Stimulated activated effector memory CD8-positive, alpha-beta T cell treated with anti-CD3 and anti-CD28 coated beads, Interleukin-12 subunit alpha, Interleukin-12 subunit beta, amount 100 ng/mL, for 72 hours (primary cell): ENCODE measurements around the gene TPGS2.
"Not testable (repeated sequence)": the region's sequence is repeated elsewhere in the genome, so short reads cannot be mapped to it uniquely, and the experiment has no call there.

ENCODE experiments used
- ATAC-seq: fragments of 150-1000 bp; cut with Tn5 transposase; 2 replicates; pipeline ENCODE4 v1.10.0; 2021
- DNase-seq, 2 donors: peaks; one replicate each; pipeline ENCODE4 v3.0.0; 2021 to 2022; ENCODE audit warnings: low spot score in 2 of 2
- H3K27ac Mint-ChIP-seq: one replicate; pipeline ENCODE4 v1.8.0; 2022; ENCODE audit warnings: mild to moderate bottlenecking, mixed read lengths
- H3K36me3 Mint-ChIP-seq: one replicate; pipeline ENCODE4 v1.8.0; 2022; ENCODE audit warnings: mild to moderate bottlenecking, mixed read lengths
- H3K4me1 Mint-ChIP-seq: one replicate; pipeline ENCODE4 v1.8.0; 2022; ENCODE audit warnings: mixed read lengths
- H3K4me3 Mint-ChIP-seq: one replicate; pipeline ENCODE4 v1.8.0; 2022; ENCODE audit warnings: mild to moderate bottlenecking, mixed read lengths
- H3K9me3 Mint-ChIP-seq: one replicate; pipeline ENCODE4 v1.8.0; 2022; ENCODE audit warnings: mixed read lengths

Gene TPGS2

GRCh38 chr18:36833120-36833519 lies 4.3 kb upstream of the TPGS2 start:
- DNase-seq (no peak), ATAC-seq (no peak)
- Mint-ChIP-seq H3K9me3 (no peaks in the 10 kb centered on the region), H3K36me3 (no peaks in the 10 kb centered on the region), H3K4me1 (peaks cover 21% of the 10 kb centered on the region), H3K27ac (no peak overlapping the region), H3K4me3 (no peak overlapping the region)

- Mint-ChIP-seq H3K36me3 (no peaks in the 10 kb centered on the region), H3K4me1 (peaks cover 32% of the 10 kb centered on the region), H3K9me3 (no peaks in the 10 kb centered on the region), H3K27ac (no peak overlapping the region), H3K4me3 (no peak overlapping the region)
- DNase-seq (no peak), ATAC-seq (peak; percentile 31)
These were observed 2.3 kb upstream of the TPGS2 start for GRCh38 chr18:36831139-36831538.

- DNase-seq (no peak), ATAC-seq (no peak)
- peaks cover 32% of the 10 kb centered on the region for H3K4me1 Mint-ChIP-seq
- H3K4me3 Mint-ChIP-seq: peak overlapping the region; percentile 95
- H3K27ac Mint-ChIP-seq: peak overlapping the region; percentile 96
- H3K9me3 Mint-ChIP-seq: no peaks in the 10 kb centered on the region
- H3K36me3 Mint-ChIP-seq: no peaks in the 10 kb centered on the region
These were observed 1.3 kb upstream of the TPGS2 start for GRCh38 chr18:36830158-36830495.

- no peak for ATAC-seq
- peak overlapping the region; percentile 95 for H3K4me3 Mint-ChIP-seq
- DNase-seq: no peak
- H3K36me3 Mint-ChIP-seq: no peaks in the 10 kb centered on the region
- H3K4me1 Mint-ChIP-seq: peaks cover 32% of the 10 kb centered on the region
- H3K27ac Mint-ChIP-seq: peak overlapping the region; percentile 96
- no peaks in the 10 kb centered on the region for H3K9me3 Mint-ChIP-seq
These were observed 758 bp upstream of the TPGS2 start for GRCh38 chr18:36829362-36830157.

- Mint-ChIP-seq H3K4me1 (peaks cover 32% of the 10 kb centered on the region), H3K9me3 (no peaks in the 10 kb centered on the region), H3K27ac (peak overlapping the region; percentile 96), H3K4me3 (peak overlapping the region; percentile 95), H3K36me3 (peaks cover 9% of the 10 kb centered on the region)
- DNase-seq: no peak
- ATAC-seq: no peak
These were observed 609 bp downstream of the TPGS2 start for GRCh38 chr18:36828157-36828629.

- Mint-ChIP-seq H3K4me1 (peaks cover 32% of the 10 kb centered on the region), H3K36me3 (peaks cover 9% of the 10 kb centered on the region), H3K9me3 (no peaks in the 10 kb centered on the region), H3K27ac (no peak overlapping the region), H3K4me3 (peak overlapping the region; percentile 95)
- DNase-seq (no peak), ATAC-seq (no peak)
These were observed 2.2 kb downstream of the TPGS2 start for GRCh38 chr18:36826556-36826955.

GRCh38 chr18:36825526-36825925 lies 3.3 kb downstream of the TPGS2 start:
- ATAC-seq: no peak
- no peak for DNase-seq
- Mint-ChIP-seq H3K4me1 (peaks cover 24% of the 10 kb centered on the region), H3K27ac (no peak overlapping the region), H3K4me3 (no peak overlapping the region), H3K9me3 (no peaks in the 10 kb centered on the region), H3K36me3 (peaks cover 9% of the 10 kb centered on the region)

- H3K4me1 Mint-ChIP-seq: no peaks in the 10 kb centered on the region
- DNase-seq (no peak), ATAC-seq (no peak)
- no peak overlapping the region for H3K4me3 Mint-ChIP-seq
- H3K36me3 Mint-ChIP-seq: peaks cover 26% of the 10 kb centered on the region
- H3K9me3 Mint-ChIP-seq: no peaks in the 10 kb centered on the region
- no peak overlapping the region for H3K27ac Mint-ChIP-seq
These were observed 7.1 kb downstream of the TPGS2 start for GRCh38 chr18:36821681-36822080.

GRCh38 chr18:36819621-36820020 lies 9.2 kb downstream of the TPGS2 start:
- no peak for DNase-seq
- no peaks in the 10 kb centered on the region for H3K9me3 Mint-ChIP-seq
- H3K4me1 Mint-ChIP-seq: no peaks in the 10 kb centered on the region
- H3K4me3 Mint-ChIP-seq: no peak overlapping the region
- peaks cover 46% of the 10 kb centered on the region for H3K36me3 Mint-ChIP-seq
- no peak for ATAC-seq
- no peak overlapping the region for H3K27ac Mint-ChIP-seq

- Mint-ChIP-seq H3K36me3 (peaks cover 49% of the 10 kb centered on the region), H3K27ac (no peak overlapping the region), H3K4me1 (peaks cover 6% of the 10 kb centered on the region), H3K9me3 (no peaks in the 10 kb centered on the region), H3K4me3 (no peak overlapping the region)
- no peak for ATAC-seq
- no peak for DNase-seq
These were observed 10.2 kb downstream of the TPGS2 start for GRCh38 chr18:36818652-36819051.

GRCh38 chr18:36817039-36817438 lies 11.8 kb downstream of the TPGS2 start:
- Mint-ChIP-seq H3K27ac (peak overlapping the region; percentile 63), H3K36me3 (peaks cover 48% of the 10 kb centered on the region), H3K4me1 (peaks cover 17% of the 10 kb centered on the region), H3K9me3 (no peaks in the 10 kb centered on the region), H3K4me3 (no peak overlapping the region)
- no peak for ATAC-seq
- no peak for DNase-seq

GRCh38 chr18:36816096-36816495 lies 12.7 kb downstream of the TPGS2 start:
- not testable (repeated sequence) for ATAC-seq, H3K4me3 Mint-ChIP-seq, DNase-seq, H3K9me3 Mint-ChIP-seq
- Mint-ChIP-seq H3K4me1 (peaks cover 17% of the 10 kb centered on the region), H3K36me3 (peaks cover 51% of the 10 kb centered on the region), H3K27ac (peak overlapping the region; percentile 17)

- no peak for ATAC-seq
- Mint-ChIP-seq H3K27ac (peak overlapping the region; percentile 84), H3K4me3 (no peak overlapping the region), H3K9me3 (no peaks in the 10 kb centered on the region), H3K4me1 (peaks cover 17% of the 10 kb centered on the region), H3K36me3 (peaks cover 56% of the 10 kb centered on the region)
- DNase-seq: no peak
These were observed 13.8 kb downstream of the TPGS2 start for GRCh38 chr18:36814994-36815393.

- H3K36me3 Mint-ChIP-seq: peaks cover 56% of the 10 kb centered on the region
- peaks cover 17% of the 10 kb centered on the region for H3K4me1 Mint-ChIP-seq
- ATAC-seq (peak; percentile 44), DNase-seq (no peak)
- H3K9me3 Mint-ChIP-seq: no peaks in the 10 kb centered on the region
- no peak overlapping the region for H3K4me3 Mint-ChIP-seq
- H3K27ac Mint-ChIP-seq: peak overlapping the region; percentile 84
These were observed 15.0 kb downstream of the TPGS2 start for GRCh38 chr18:36813824-36814223.

- Mint-ChIP-seq H3K36me3 (peaks cover 59% of the 10 kb centered on the region), H3K4me3 (no peak overlapping the region), H3K27ac (peak overlapping the region; percentile 84), H3K4me1 (peaks cover 17% of the 10 kb centered on the region), H3K9me3 (no peaks in the 10 kb centered on the region)
- DNase-seq: no peak
- ATAC-seq: peak; percentile 63
These were observed 15.6 kb downstream of the TPGS2 start for GRCh38 chr18:36813101-36813775.

GRCh38 chr18:36812678-36813077 lies 16.1 kb downstream of the TPGS2 start:
- no peak for ATAC-seq
- Mint-ChIP-seq H3K27ac (peak overlapping the region; percentile 84), H3K4me1 (peaks cover 17% of the 10 kb centered on the region), H3K4me3 (no peak overlapping the region), H3K9me3 (no peaks in the 10 kb centered on the region), H3K36me3 (peaks cover 58% of the 10 kb centered on the region)
- DNase-seq: no peak
